Measurements from ENCODE around the gene IRF8.

DNA sequence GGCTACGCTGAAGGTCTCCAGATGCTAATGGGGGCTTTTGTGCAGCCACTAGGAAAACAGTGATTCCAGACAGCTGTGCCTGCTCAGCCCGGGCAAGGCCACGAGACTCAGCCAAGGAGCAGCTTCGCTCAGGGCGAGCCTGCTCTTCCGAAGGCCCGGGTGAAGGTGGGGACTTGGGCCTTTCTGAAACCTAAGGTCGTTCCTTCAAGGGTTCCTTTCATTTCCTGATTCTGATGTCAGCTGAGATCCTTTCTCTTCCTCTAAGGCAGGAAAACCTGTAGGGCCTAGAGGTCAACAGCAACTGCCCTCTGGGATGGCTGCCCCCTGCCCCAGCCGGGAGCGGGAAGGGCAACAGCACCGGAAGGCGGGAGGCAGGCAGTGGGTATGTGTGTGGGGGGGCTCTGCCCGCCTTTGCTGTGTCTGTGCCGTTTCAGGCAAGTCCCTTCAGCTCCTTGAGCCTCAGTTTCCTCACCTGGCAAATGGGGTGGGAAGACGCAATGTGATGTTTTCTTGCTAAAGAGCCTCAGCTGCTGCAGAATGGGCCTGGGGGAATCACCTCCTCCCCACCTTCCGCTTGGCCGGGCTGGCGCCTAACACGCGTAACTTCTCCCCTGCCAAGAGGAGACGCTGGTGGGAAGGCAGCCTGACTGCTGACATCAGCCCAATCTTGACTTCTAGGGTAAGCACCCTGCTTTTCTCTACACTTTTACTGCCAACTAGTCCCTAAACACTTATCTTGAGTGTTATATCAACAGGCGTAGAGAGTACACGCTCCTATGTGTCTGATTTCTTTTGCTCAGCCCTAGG is 32.8 kb downstream of the IRF8 start:
- TF ChIP-seq, protein P1, sequence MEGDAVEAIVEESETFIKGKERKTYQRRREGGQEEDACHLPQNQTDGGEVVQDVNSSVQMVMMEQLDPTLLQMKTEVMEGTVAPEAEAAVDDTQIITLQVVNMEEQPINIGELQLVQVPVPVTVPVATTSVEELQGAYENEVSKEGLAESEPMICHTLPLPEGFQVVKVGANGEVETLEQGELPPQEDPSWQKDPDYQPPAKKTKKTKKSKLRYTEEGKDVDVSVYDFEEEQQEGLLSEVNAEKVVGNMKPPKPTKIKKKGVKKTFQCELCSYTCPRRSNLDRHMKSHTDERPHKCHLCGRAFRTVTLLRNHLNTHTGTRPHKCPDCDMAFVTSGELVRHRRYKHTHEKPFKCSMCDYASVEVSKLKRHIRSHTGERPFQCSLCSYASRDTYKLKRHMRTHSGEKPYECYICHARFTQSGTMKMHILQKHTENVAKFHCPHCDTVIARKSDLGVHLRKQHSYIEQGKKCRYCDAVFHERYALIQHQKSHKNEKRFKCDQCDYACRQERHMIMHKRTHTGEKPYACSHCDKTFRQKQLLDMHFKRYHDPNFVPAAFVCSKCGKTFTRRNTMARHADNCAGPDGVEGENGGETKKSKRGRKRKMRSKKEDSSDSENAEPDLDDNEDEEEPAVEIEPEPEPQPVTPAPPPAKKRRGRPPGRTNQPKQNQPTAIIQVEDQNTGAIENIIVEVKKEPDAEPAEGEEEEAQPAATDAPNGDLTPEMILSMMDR (IDR thresholded peaks at IDR 0.05; ENCODE audit: insufficient read depth, low read depth, low read length), result no peak
- no peak for TF ChIP-seq EZH2 (IDR thresholded peaks at IDR 0.05; ENCODE audit: insufficient read depth, low read length)

Data from astrocyte (in vitro differentiated cells and primary cell).